Karpas-422 (cell line): ENCODE data around the gene RAD23A. TPM values are rescaled to one million over a fixed set of nuclear protein-coding genes. Genes with fewer than 3 reads are reported as not detected.
"Not testable (repeated sequence)": the region's sequence is repeated elsewhere in the genome, so short reads cannot be mapped to it uniquely, and the experiment has no call there.

Source experiments
- DNase-seq: peaks from one replicate; pipeline ENCODE4 v3.0.0-alpha.2; 2015
- H2AFZ ChIP-seq: fragments of 200-600 bp; sonication (generic); 2 replicates; pipeline ENCODE4 v1.6.1; 2014; ENCODE audit warnings: antibody characterized with exemption, low read length, mixed read lengths
- H3K27ac ChIP-seq: fragments of 200-600 bp; sonication (generic); 2 replicates; pipeline ENCODE4 v1.5.1; 2014; ENCODE audit warnings: mild to moderate bottlenecking, low read length, moderate library complexity
- H3K27me3 ChIP-seq: fragments of 200-600 bp; sonication (generic); 2 replicates; pipeline ENCODE4 v1.6.1; 2014; ENCODE audit warnings: low read length, mixed read lengths
- H3K36me3 ChIP-seq: fragments of 200-600 bp; sonication (generic); 2 replicates; pipeline ENCODE4 v1.6.1; 2014; ENCODE audit warnings: low read length, mixed read lengths; ENCODE audit not compliant: insufficient read depth
- H3K4me1 ChIP-seq: fragments of 200-600 bp; sonication (generic); 2 replicates; pipeline ENCODE4 v1.6.1; 2014; ENCODE audit warnings: mild to moderate bottlenecking, low read length, mixed read lengths
- H3K4me2 ChIP-seq: fragments of 200-600 bp; sonication (generic); 2 replicates; pipeline ENCODE4 v1.6.1; 2014; ENCODE audit warnings: low read length, low read depth, mild to moderate bottlenecking; ENCODE audit not compliant: poor library complexity, severe bottlenecking
- H3K4me3 ChIP-seq: fragments of 200-600 bp; sonication (generic); 2 replicates; pipeline ENCODE4 v1.5.1; 2014; ENCODE audit warnings: mild to moderate bottlenecking, antibody characterized with exemption, low read length, mixed read lengths
- H3K79me2 ChIP-seq: fragments of 200-600 bp; sonication (generic); 2 replicates; pipeline ENCODE4 v1.6.1; 2014; ENCODE audit warnings: mild to moderate bottlenecking, low read length, mixed read lengths
- H3K9ac ChIP-seq: fragments of 200-600 bp; sonication (generic); 2 replicates; pipeline ENCODE4 v1.6.0; 2014; ENCODE audit warnings: low read length
- H3K9me2 ChIP-seq: fragments of 200-600 bp; sonication (generic), shearing (Covaris generic); replicated peaks from 2 replicates; pipeline ENCODE4 v1.6.0; 2014; ENCODE audit warnings: mild to moderate bottlenecking, low read length, moderate library complexity; ENCODE audit not compliant: insufficient read depth
- H3K9me3 ChIP-seq: fragments of 300-700, 200-600 bp; sonication (generic); 2 replicates; pipeline ENCODE4 v1.6.1; 2014; ENCODE audit warnings: low read length, mixed read lengths
- H4K20me1 ChIP-seq: fragments of 200-600 bp; sonication (generic); 2 replicates; pipeline ENCODE4 v1.6.1; 2014; ENCODE audit warnings: mild to moderate bottlenecking, antibody characterized with exemption, low read length, low read depth; ENCODE audit not compliant: insufficient read depth
- total RNA-seq: library from RNA; depleted of rRNA; stranded (reverse); fragments of >200 nt; shearing (Covaris generic); gene quantifications from 2 replicates; pipeline ENCODE4 v1.2.3, GENCODE V29; 2014; ENCODE audit warnings: low replicate concordance

Gene RAD23A
- total RNA-seq, 1 experiment from 2014 or later, result 130 TPM

GRCh38 chr19:12949363-12950283 is 4.0 kb downstream of the RAD23A start:
- peaks cover 17% of the 10 kb centered on the region; the same call in 1 of the 2 replicates for H3K36me3 ChIP-seq
- no peak for DNase-seq

GRCh38 chr19:12952050-12952449 is 6.4 kb downstream of the RAD23A start:
- H3K9me3 ChIP-seq, DNase-seq, H3K4me3 ChIP-seq, H3K4me2 ChIP-seq, H3K9me2 ChIP-seq, H2AFZ ChIP-seq, H4K20me1 ChIP-seq, H3K9ac ChIP-seq, H3K27ac ChIP-seq, H3K27me3 ChIP-seq: not testable (repeated sequence)
- Histone ChIP-seq H3K36me3 (peaks cover 17% of the 10 kb centered on the region; the same call in 1 of the 2 replicates), H3K4me1 (peaks cover 36% of the 10 kb centered on the region), H3K79me2 (peaks cover 38% of the 10 kb centered on the region)

More at GRCh38 chr19:12949363-12950283, 4.0 kb downstream of the RAD23A start:
- Histone ChIP-seq H3K27ac (no peak overlapping the region), H3K9me2 (no peaks in the 10 kb centered on the region), H3K9ac (no peak overlapping the region), H3K79me2 (peaks cover 25% of the 10 kb centered on the region), H3K4me2 (no peak overlapping the region), H2AFZ (no peak overlapping the region), H3K9me3 (no peaks in the 10 kb centered on the region), H4K20me1 (no peaks in the 10 kb centered on the region; the same call in 1 of the 2 replicates), H3K4me1 (peaks cover 28% of the 10 kb centered on the region), H3K4me3 (no peak overlapping the region), H3K27me3 (no peaks in the 10 kb centered on the region)

DNA sequence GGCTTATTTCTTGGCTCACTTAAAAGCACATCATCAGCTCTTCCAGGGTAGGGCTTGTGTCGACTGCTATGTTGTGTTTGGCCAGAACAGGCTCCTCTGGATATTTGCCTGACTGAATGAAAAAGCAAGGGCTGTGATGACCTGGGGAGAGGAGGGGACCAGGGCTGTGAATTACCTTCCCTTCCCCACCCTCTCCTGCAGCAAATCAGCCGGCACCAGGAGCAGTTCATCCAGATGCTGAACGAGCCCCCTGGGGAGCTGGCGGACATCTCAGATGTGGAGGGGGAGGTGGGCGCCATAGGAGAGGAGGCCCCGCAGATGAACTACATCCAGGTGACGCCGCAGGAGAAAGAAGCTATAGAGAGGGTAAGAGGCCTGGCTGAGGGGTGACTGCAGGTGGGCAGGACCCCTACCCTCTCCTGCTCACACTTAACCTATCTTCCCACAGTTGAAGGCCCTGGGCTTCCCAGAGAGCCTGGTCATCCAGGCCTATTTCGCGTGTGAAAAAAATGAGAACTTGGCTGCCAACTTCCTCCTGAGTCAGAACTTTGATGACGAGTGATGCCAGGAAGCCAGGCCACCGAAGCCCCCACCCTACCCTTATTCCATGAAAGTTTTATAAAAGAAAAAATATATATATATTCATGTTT is 7.0 kb downstream of the RAD23A start:
- H4K20me1 ChIP-seq, result no peaks in the 10 kb centered on the region
- H3K4me1 ChIP-seq, result peaks cover 35% of the 10 kb centered on the region
- no peak overlapping the region for H3K4me2 ChIP-seq
- H3K27ac ChIP-seq, result no peak overlapping the region
- no peak overlapping the region for H3K9ac ChIP-seq
- H3K9me2 ChIP-seq, result no peaks in the 10 kb centered on the region
- H2AFZ ChIP-seq, result no peak overlapping the region
- no peak for DNase-seq
- no peaks in the 10 kb centered on the region for H3K9me3 ChIP-seq
- H3K4me3 ChIP-seq, result no peak overlapping the region
- peaks cover 13% of the 10 kb centered on the region; the same call in 1 of the 2 replicates for H3K36me3 ChIP-seq
- H3K79me2 ChIP-seq, result peaks cover 37% of the 10 kb centered on the region
- H3K27me3 ChIP-seq, result no peaks in the 10 kb centered on the region

DNA sequence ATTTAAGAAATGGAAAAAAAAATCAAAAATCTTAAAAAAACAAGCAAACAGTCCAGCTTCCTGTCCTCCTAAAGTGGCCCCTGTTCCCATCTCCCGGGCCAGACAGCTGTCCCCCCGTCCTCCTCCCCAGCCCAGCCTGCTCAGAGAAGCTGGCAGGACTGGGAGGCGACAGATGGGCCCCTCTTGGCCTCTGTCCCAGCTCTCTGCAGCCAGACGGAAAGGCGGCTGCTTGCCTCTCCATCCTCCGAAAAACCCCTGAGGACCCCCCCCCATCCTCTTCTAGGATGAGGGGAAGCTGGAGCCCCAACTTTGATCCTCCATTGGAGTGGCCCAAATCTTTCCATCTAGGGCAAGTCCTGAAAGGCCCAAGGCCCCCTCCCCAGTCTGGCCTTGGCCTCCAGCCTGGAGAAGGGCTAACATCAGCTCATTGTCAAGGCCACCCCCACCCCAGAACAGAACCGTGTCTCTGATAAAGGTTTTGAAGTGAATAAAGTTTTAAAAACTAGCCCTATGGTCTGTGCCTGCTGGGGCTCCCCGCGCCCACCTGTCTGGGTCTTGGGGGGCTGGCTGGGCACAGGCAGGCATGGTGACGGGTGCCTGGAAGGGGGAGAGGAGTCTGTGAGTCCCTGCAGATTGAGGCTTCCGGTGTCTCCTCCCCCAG is 7.6 kb downstream of the RAD23A start:
- Histone ChIP-seq H3K79me2 (peaks cover 36% of the 10 kb centered on the region), H3K9me2 (no peaks in the 10 kb centered on the region), H3K27me3 (no peaks in the 10 kb centered on the region), H4K20me1 (no peaks in the 10 kb centered on the region), H3K4me3 (no peak overlapping the region), H2AFZ (no peak overlapping the region), H3K36me3 (peaks cover 6% of the 10 kb centered on the region; the same call in 1 of the 2 replicates), H3K9ac (no peak overlapping the region), H3K9me3 (no peaks in the 10 kb centered on the region), H3K4me2 (no peak overlapping the region), H3K4me1 (peaks cover 39% of the 10 kb centered on the region), H3K27ac (no peak overlapping the region)
- DNase-seq, result no peak

DNA sequence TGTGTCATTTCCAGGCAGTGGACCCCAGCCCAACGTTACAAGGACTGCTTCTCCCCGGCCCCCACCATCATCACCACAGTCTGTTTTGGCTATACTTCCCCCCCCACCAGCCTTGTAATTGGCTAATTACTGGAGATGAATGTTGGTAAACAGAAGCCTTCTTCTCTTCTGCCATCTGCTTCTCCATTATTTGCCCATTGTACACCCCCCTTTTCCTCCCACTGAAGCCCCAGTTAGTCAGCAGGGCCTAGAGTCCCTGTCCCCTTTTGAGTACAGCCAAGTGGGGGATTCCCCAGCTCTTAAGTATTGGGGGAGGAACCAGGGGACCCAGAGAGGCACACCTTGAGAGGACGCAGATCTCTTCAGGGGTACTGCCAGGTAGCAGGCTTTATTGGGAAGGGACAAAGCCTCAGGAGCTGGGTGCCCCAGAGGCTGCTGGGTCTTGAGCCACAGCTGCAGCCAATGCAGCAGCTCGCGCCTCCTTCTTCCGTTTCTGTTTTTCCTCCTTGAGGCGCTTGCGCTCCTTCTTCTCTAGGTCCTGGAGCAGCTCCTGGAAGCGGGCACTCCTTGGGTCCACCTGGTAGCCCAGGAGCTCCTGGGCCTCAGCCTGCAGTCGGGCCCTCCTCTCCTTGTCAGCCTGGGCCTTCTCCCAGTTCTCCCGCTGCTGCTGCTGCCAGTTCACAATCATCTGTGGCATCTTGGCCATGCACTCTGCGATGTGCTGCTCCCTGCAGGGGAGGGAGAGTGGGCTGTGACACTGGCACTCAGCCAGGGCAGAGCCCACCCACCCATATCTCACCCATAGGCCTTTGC is 8.3 kb downstream of the RAD23A start:
- Histone ChIP-seq H3K27ac (peak overlapping the region; percentile 56), H3K36me3 (0 out of 2 replicates have a peak, but pooled peaks cover 3% of the 10 kb centered on the region), H3K9ac (peak overlapping the region; percentile 87), H3K4me3 (no peak overlapping the region), H3K79me2 (peaks cover 36% of the 10 kb centered on the region), H3K4me1 (peaks cover 39% of the 10 kb centered on the region), H3K9me3 (no peaks in the 10 kb centered on the region), H3K4me2 (peak overlapping the region; percentile 73), H2AFZ (no peak overlapping the region), H3K9me2 (no peaks in the 10 kb centered on the region), H3K27me3 (no peaks in the 10 kb centered on the region), H4K20me1 (no peaks in the 10 kb centered on the region)
- DNase-seq, result peak; percentile 45

DNA sequence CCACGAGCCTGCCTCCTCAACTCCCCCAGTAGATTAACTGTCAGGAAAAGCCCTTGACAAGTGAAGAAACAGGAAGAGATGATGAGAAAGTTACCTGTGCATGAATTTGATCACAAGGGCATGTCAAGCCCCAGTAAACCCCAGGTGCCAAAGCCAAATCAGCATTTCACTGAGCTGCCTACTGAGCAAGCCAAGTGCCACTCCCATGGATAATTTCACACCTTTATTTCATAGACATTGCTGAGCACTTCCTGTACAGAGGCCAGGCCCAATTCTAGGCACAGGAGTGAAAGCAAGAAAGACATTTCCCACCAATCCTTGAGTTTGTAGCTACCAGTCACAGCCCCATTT is 8.9 kb downstream of the RAD23A start:
- Histone ChIP-seq H3K9me2 (no peaks in the 10 kb centered on the region), H2AFZ (no peak overlapping the region), H3K27me3 (no peaks in the 10 kb centered on the region), H3K4me1 (peaks cover 39% of the 10 kb centered on the region), H3K36me3 (0 out of 2 replicates have a peak, but pooled peaks cover 3% of the 10 kb centered on the region), H4K20me1 (no peaks in the 10 kb centered on the region), H3K79me2 (peaks cover 36% of the 10 kb centered on the region), H3K9me3 (no peaks in the 10 kb centered on the region), H3K9ac (peak overlapping the region; percentile 87), H3K27ac (peak overlapping the region; percentile 56), H3K4me3 (peak overlapping the region; percentile 92; the same call in 1 of the 2 replicates), H3K4me2 (peak overlapping the region; percentile 73)
- peak; percentile 48 for DNase-seq

- Histone ChIP-seq H3K27ac (peak overlapping the region; percentile 56; the same call in 1 of the 2 replicates), H3K4me3 (peak overlapping the region; percentile 92), H3K9ac (peak overlapping the region; percentile 87), H3K4me2 (peak overlapping the region; percentile 73), H3K4me1 (peaks cover 39% of the 10 kb centered on the region), H3K79me2 (peaks cover 36% of the 10 kb centered on the region)
- not testable (repeated sequence) for H3K36me3 ChIP-seq, DNase-seq, H3K9me2 ChIP-seq, H2AFZ ChIP-seq, H3K9me3 ChIP-seq, H3K27me3 ChIP-seq, H4K20me1 ChIP-seq
These were observed 9.9 kb downstream of the RAD23A start for GRCh38 chr19:12955575-12955974.
